ENCODE measurements around the gene BAZ1B.

- TF ChIP-seq POLR2AphosphoS5 (IDR thresholded peaks at IDR 0.05), result no peak
- no peak for TF ChIP-seq EP300 (IDR thresholded peaks at IDR 0.05)
- no peak for TF ChIP-seq CTCF (IDR thresholded peaks at IDR 0.05)
- TF ChIP-seq POLR2A (IDR thresholded peaks at IDR 0.05), result no peak
These were observed 46.0 kb upstream of the BAZ1B start for GRCh38 chr7:73567846-73568685.

Measured in stomach (tissue), 4 donors.